Activated CD4-positive, CD25-positive, alpha-beta regulatory T cell (primary cell): ENCODE data around the gene NHS.

Source experiments
- DNase-seq, 4 experiments: peaks; one replicate each; lab custom pipeline; 2025; lab: John Stamatoyannopoulos, UW

The NHS gene

DNA sequence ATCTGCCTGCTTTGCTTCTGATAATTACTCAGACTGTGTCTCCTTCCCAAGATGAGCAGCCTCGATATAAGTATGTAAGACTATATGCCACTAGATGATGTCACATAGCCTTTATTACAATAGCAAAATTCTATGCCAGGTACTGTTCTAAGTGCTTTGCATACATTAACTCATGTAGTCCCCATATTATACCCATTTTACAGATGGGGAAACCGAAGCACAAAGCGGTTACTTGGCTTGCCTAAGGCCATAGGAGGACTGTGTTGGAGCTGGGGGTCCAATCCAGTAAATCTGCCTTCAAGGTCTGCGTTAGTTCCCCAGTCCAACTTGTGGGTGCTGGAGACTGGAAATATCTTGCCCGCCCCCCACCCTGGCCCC, 361.5 kb downstream of the NHS start:
- DNase-seq, result no peak

DNA sequence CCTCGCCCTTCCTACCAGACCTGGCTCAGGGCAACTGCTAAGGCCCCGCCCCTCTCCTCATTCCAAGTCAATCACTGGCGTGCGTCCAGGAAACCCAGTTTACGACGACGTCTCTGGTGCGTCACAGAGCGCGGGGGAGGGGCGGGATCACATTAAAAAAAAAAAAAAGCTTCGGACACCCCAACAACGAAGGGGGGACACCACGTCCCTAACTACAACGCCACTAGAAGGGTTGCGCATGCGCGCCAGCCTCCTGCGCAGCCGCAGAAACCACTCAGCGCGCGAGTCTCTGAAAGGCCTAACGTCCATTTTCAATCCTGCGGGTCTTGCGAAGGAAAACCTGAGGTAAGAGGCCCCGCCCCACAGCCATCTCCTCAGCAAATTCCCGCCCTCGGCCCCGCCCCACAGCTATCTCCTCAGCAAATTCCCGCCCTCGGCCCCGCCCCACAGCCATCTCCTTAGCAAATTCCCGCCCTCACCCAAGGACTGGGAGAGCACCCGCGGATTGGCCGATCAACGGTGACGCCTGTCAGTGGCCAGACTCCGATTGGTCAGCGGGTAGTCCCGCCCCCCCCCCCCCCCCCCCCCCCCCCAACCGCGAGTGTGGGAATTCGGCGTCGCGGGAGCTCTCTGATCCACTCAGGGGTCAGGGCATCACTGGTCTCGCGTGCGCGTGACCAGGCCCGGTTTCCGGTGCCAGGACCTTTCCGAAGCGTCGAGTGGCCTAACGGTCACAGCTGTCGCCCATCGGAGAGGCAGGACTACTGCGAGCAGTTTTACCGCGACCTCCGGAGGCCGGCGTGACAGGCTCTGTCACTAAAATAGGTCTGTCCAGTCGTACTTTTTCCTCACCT, 362.1 kb downstream of the NHS start, which contains the start of gene SCML1:
Gene SCML1, plus strand, starts transcription at position 638 of the 854 bp plus-strand sequence. CDS start 6,694 bp downstream, outside the sequence.
- DNase-seq, result peak; percentile 53 to 71 (median 66)

DNA sequence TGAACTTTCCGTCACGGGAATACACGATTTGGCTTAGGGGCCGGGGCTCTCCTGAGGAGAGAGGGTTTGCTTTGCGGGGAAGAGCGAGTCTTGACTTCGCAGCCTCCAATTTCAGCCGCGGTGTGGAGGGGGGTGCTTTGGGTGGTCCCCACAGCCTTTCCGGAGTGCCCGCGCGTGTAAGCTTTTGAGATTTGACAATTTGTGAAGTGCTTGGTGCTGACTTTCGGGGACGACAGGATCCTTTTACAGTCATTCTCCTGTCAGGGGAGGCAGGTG, 362.6 kb downstream of the NHS start:
- no peak for DNase-seq

DNA sequence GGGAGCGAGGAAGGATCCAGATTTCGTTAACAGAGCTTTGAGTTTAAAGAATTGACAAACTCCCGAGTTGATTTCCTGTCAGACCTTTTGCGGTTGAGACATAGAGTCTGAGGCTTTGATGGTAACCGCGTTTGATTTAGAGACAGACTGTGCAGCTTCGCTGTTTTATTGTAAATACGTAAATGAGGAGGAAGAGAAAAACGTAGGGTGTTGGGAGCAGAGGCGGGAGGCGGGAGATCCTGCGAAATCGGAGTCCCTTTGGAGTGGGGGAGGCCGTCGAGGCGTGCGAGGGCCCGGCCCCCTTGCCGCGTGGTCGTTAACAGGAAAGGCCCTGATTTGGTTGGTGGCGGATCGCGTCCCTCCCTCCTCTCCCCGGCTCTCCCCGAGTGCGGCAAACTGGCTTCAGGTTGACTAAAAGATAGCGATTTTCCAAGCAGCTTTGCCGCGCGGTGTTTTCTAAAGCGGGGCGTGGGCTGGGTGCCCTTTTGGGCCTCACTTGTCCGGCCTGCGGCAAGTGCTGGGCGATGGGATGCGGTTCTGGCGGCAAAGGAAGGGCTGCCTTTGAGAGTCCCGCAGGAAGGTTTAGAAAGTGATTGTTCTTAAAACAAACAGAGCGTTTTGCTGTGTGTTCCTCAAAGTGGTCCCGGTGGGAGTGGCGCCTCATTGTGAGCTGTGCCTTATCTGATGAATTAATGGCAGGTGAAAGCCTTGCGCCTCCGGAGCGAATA, 363.1 kb downstream of the NHS start:
- peak in 1 of 4 experiments; percentile 12 for DNase-seq

DNA sequence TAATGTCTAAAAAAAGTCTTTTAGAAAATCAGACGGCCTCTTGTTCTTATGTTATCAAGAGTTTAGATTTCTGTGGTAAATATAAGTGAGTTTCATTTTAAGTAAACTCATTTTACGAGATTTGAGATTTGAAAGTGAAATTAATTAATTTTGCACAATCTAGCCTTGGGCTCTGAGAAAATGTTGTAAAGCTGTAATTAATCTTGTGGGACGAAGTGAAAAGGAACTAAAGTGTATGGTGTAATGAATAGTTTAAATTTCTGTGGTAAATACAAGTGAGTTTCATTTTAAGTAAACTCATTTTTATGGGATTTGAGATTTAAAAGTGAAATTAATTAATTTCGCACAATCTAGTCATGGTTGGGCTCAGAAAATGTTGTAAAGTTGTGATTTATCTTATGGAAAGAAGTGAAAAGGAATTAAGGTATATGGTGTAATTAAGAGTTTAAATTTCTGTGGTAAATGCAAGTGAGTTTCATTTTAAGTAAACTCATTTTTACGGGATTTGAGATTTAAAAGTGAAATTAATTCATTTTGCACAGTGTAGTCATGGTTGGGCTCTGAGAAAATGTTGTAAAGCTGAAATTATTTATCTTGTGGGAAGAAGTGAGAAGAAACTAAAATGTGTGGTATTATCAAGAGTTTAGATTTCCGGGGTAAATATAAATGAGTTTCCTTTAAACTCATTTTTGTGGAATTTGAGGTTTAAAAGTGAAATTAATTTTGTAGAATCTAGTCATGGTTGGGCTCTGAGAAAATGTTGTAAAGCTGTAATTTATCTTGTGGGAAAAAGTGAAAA, 363.9 kb downstream of the NHS start:
- no peak for DNase-seq

DNA sequence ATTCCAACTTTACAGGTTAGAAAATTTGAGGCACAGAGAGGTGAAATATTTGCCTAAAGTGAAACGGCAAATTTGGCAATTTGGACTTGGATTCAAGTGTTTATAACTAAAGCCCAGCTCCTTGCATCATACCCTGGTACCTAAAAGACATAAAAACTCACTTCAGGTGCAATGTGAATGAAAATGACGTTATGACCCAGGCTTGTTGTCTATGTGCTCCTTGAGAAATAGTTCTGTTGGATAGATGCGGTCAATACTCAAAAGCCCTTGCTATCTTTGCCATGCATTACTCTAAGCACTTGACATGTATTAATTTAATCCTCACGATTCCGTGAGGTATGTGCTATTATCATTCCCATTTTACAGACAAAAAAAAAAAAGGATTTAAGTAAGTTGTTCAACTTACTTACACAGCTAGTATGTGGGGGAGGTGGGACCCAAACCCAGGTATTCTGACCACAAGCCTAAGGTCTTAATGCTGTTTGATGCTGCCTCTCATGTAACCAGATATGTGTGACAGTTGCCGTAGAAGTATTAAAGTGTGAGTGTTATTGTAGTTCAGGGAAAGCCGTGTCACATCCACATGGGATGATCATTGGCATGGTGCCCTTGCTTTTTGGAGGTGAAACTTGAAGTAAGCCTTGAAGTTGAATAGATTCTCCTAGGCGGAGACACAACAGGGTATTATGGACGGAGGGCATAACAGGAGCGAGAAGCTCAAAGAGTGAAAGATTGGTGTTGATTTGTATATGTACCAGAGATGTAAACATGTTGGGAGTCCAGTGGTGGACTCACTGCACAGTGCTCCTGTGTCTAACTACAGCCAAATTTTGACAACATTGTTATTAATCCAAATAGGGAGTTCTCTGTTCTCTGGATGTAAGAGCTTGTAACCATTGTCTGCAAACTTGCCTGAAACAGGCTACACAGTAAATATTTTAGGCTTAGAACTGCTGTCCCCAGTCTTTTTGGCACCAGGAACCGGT, 365.4 kb downstream of the NHS start:
- no peak for DNase-seq

DNA sequence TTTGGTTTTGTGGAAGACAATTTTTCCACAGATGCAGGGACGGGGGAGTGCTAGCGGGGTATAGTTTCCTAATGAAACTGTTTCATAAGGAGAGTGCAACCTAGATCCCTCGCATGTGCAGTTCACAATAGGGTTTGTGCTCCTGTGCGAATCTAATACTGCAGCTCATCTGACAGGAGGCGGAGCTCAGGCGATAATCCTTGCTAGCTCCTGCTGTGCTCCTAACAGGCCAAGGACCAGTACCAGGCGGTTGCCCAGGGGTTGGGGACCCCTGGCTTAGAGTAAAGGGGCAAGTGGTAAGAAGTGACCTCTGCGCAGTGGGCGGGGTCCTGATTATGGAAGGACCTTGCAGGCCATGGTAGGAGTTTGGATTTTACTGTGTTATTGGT, 366.1 kb downstream of the NHS start:
- DNase-seq, result no peak

DNA sequence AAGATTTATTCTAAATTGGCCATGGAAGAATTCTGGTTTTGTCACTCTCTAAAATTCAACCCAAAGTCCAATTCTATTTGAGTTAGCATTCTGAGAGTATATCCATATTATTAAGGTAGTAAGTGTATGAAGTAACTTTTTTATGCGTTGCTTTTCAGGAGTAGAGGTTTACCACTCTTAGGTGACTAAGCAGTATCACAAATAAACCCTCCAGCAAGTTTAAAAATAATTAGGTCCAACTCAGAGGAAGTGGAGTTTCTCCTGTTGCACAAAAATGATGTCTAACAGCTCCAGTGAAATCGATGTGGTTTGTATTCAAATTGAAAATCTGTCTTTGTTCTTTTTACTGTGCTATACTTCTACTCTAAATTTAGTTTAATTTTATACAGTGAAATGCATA, 368.9 kb downstream of the NHS start:
- no peak for DNase-seq

DNA sequence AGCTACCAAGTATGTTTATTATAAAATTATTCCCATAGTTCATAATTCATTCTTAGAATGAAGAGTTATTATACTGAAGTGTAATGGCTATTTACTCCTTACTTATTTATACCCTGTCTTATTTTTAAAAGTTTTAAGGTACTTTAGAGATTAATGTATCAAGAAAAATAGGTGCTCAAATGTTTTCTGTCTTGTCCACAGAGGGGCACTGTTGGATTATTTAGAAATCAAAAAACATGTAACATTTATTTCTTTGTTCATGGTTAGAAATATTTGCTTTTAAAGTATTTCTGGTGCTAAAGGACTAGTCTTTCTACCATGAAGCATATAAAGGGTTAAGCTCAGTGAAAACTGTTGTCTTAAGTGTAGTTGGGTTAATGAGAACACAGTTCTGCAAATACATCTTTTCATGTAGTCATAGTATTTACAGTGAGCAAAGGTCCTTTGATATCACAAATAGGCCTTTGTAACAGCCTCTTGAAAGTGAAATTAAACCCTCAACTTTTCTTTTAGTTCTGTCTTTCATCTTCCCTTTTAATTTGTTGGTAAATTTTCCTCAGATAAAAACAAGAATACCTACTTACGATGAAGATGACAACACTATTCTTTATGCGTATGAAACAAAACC, 370.0 kb downstream of the NHS start:
- DNase-seq, result no peak

DNA sequence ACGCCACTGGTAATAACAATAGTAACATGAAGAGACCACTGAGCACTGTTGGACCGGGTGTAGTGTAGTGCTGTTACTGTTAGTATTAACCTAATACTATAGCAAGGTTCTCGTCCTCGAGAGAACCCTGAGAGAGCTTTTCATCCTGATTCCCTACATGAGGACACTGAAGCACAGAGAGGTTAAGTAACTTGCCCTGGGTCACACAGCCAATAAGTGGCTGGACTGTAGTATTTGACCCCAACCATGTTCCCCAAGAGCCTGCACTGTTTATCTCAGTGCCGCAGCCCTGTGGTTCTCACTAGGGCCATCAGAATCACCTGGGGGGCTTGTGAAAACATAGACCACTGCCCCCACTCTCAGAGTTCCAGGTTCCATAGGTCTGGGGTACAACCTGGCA, 372.7 kb downstream of the NHS start:
- no peak for DNase-seq

DNA sequence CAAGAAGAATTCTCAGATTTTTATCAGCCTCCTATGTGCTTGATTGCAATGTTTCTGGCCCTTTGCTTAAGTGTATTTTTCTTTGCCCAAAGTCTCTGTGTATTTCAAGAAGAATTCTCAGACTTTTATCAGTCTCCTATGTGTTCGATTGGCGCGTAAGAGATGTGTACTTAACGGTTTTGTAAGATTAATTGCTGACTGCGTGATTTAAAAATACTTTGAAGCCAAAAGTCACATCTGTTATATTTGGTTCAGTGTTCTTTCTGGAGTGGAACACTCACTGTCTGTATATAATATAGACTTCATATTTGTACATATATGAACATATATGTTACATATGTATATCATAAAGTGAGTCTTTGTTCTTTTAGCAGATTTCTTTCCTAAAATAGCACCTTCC, 373.7 kb downstream of the NHS start:
- no peak for DNase-seq

DNA sequence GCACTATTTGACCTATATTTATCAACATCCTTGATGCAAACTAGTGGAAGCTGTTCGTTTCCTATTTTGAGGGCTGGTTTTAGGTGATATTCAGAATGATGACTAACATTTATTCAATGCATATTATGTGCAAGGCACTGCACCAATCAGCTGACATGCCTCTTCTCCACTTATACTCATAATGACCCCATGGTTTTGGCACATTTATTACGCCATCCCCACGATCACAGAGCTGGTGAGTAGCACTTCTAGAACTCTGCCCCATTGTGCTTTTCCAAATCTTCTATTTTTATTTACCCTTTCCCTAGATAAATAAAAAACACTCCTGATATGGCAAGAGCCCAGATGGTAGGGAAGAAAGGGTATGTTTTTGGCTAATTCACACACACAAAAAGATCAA, 375.4 kb downstream of the NHS start:
- DNase-seq, result no peak

DNA sequence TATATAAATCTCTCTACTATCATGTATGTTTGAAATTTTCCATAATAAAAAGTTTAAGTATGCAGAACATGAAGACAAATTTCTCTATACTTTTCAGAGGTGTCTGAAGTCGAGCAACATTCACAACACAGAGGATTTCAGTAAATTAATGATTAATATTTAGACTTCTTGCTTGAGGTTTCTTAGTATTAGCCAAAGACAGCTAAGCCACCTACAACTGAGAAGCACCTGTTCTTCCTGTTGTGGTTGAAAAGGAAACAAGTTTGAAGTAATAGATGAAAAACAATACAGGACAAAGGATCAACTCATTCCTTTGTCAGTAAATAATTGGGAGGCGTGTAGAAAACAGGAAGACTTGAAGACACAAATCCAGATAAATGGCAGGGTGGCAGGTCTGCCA, 383.4 kb downstream of the NHS start:
- DNase-seq, result no peak

DNA sequence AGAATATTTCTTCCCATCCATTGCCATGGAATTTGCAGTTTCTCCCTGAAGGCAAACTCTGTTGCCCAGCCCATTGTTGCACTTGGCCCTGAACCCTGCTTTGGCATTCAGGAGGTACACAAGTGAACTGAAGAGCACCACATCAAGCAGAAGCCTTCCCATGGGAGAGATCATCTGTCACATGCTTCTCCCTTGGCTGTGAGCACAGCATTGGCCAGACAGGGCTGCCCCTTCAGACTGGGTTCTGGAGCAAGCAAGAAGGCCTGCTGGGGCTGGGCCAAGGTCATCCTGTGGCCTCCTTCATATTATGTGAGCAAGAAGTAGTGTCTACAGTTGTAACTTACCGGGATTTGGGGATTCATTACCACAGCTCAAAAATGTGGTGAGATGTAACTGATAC, 385.0 kb downstream of the NHS start:
- DNase-seq, result no peak

DNA sequence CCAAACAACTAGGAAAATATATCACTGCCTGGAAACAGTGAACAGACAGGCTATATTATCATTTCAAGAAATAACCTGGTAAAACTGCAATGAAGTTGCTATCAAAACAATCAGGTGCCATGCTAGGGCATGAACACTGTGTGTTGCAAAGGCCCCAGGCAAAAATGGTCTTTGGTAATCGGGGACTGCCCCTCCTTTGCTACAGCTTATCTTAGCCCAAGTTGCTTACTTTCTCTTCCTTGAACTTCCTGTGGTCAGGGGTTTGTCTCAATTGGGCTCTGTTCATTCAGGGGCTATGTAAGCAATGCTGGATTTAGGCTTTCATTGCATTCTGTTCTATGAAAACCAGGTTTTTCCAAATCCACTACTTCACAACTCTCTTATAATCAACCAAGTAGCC, 392.7 kb downstream of the NHS start:
- DNase-seq, result no peak

DNA sequence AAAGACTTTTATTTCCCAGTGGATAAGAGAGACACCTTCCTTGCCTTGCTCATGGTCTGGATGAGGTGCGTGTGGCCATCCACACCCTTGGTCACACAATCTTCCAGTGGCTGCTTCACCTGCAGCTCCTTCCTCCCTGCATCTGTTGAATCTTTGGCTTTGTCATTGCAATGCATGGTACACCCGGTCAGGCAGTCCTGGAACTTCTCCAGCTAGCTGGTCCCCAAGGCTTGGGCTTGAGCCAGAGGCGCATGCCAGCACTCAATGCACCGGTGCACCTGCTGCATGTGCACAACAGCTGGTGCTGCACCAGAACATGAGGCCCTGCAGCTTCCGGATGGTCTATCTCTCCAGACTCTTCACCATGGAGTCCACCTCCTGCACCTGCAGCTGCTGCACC, 394.0 kb downstream of the NHS start:
- DNase-seq, result no peak

DNA sequence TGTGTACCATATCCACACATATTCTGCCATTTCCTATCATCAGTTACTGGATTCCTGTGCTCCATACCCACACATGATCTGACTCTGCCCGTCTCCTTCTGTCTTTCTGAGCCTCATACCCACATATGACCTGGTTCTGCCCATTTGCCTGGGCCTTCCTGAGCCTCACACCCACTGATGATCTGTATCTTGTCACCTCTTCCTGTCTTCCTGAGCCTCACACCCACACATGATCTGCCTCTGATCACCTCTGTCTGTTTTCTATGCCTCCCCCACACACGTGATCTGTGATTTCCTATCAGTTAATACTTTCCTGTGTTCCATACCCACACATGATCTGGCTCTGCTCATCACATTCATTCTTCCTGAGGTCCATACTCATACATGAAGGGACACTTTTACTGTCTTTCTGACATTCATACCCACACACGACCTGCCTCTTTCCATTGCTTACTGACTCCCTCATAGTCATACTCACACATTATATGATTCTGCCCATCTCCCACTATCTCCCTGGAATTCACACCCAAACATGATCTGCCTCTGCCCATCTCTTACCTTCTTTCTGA, 394.8 kb downstream of the NHS start:
- no peak for DNase-seq

DNA sequence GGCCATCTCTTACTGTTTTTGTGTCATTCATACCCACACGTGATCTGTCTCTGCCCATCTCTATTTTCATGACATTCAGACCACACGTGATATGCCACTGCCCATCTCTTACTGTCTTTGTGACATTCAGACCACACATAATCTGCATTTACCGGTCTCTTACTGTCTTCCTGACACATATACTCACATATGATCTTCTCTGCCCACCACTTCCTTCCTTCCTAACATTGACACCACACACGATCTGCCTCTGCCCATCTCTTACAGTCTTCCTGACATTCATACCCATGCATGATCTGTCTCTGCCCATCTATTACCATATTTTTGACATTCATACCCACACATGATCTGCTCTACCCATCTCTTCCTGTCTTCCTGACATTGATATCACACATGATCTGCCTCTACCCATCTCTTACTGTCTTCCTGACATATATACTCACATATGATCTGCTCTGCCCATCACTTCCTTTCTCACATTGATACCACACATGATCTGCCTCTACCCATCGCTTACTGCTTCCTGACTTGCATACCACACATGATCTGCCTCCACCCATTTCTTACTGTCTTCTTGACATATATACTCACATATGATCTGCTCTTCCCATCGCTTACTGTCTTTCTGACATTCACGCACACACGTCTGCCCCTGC, 398.3 kb downstream of the NHS start:
- DNase-seq, result no peak

DNA sequence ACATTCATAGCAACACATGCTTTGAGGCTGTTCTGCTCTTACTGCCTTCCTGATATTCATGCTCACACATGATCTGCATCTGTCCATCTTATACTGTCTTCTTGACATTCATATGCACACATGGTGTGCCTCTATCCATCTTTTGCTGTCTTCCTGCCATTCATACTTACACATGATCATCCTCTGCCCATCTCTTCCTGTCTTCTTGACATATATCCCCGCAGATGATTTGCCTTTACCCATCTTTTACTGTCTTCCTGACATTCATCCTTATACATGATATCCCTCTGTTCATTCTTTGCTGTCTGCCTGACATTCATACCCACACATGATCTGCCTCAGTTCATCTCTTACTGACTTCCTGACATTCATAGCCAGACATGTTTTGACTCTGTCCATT, 399.1 kb downstream of the NHS start:
- no peak for DNase-seq

DNA sequence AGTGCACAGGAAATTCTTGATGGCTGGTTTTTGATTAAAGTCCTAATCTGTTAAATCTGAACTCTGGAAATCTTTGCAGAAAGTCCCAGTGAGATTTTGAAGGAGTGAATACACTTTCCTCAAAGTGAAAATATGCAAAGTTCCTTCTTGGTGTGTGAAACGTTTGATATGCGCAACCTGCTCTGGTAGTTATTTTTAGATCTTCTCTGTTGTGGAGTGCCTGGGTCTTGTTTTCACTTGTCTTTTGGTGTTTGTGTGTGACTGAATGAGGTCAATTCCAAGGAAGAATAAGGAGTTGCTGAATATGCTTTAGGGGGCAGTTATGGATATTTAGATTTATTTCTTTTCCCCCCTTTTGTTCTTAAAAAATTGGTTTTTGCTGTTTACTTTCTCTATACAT, 404.0 kb downstream of the NHS start:
- no peak for DNase-seq
